Tibial nerve (tissue), 4 donors: ENCODE data around the gene OR10H4. TPM values are rescaled to one million over a fixed set of nuclear protein-coding genes. Genes with fewer than 3 reads are reported as not detected.
A peak's percentile ranks its signal among the peaks of the same experiment; 100 is the strongest.
"Not testable (repeated sequence)": the region's sequence is repeated elsewhere in the genome, so short reads cannot be mapped to it uniquely, and the experiment has no call there.

Experiments used
- DNase-seq, 2 donors: peaks; one replicate each; pipeline ENCODE4 v3.0.0-alpha.2; 2019; ENCODE audit warnings: low spot score in 2 of 2
- H3K27ac ChIP-seq, 4 donors: fragments of 200-600 bp; sonication (generic) in 3 of 4; one replicate each; pipeline ENCODE4 v1.5.1; 2017 to 2019; ENCODE audit warnings: mild to moderate bottlenecking in 1 of 4
- H3K27me3 ChIP-seq, 2 donors: fragments of 200-600 bp; sonication (generic) in 1 of 2; one replicate each; pipeline versions ENCODE4 v1.5.1 to v1.6.0; 2017 to 2019
- H3K36me3 ChIP-seq, 3 donors: fragments of 200-600 bp; sonication (generic); one replicate each; pipeline ENCODE4 v1.5.1; 2018 to 2019
- H3K4me1 ChIP-seq, 4 donors: fragments of 200-600 bp; sonication (generic) in 3 of 4; one replicate each; pipeline ENCODE4 v1.5.1; 2017 to 2019
- H3K4me3 ChIP-seq, 4 donors: fragments of 200-600 bp; sonication (generic) in 3 of 4; one replicate each; pipeline ENCODE4 v1.5.1; 2017 to 2019; ENCODE audit warnings: mild to moderate bottlenecking in 1 of 4, moderate library complexity in 1 of 4
- H3K9me3 ChIP-seq, 4 donors: fragments of 200-600 bp; sonication (generic) in 3 of 4; one replicate each; pipeline ENCODE4 v1.5.1; 2017 to 2019
- EP300 ChIP-seq, 2 donors: sonication (generic); formaldehyde crosslinking; IDR thresholded peaks; one replicate each; pipeline ENCODE4 v1.6.1; 2017; ENCODE audit warnings: antibody characterized with exemption in 2 of 2, mild to moderate bottlenecking in 1 of 2
- POLR2A ChIP-seq, 2 donors: fragments of 450-650 bp; IDR thresholded peaks; one replicate each; pipeline ENCODE4 v1.6.1; 2017; ENCODE audit warnings: antibody characterized with exemption in 2 of 2, mild to moderate bottlenecking in 2 of 2, moderate library complexity in 2 of 2
- WGBS, 2 donors: methylation state at CpG; one replicate each; pipeline ENCODE4 v1.1.5; 2018; 5-methylcytosine and 5-hydroxymethylcytosine counted together
- total RNA-seq, 4 donors: library from RNA; depleted of rRNA; stranded (reverse); fragments of >200 nt; gene quantifications; one replicate each; pipeline ENCODE4 v1.1.0, GENCODE V29; 2016
- TF ChIP-seq, protein P1 (sequence below), 5 experiments: fragments of 200-600 bp in 3 of 5; fragments of 450-650 bp in 2 of 5; sonication (generic) in 3 of 5; IDR thresholded peaks; one replicate each; pipeline ENCODE4 v1.5.1; 2016 to 2019; ENCODE audit warnings: antibody characterized with exemption in 5 of 5, mild to moderate bottlenecking in 3 of 5, moderate library complexity in 2 of 5

Gene OR10H4
- total RNA-seq, 4 donors from 2014 or later = not detected

DNA sequence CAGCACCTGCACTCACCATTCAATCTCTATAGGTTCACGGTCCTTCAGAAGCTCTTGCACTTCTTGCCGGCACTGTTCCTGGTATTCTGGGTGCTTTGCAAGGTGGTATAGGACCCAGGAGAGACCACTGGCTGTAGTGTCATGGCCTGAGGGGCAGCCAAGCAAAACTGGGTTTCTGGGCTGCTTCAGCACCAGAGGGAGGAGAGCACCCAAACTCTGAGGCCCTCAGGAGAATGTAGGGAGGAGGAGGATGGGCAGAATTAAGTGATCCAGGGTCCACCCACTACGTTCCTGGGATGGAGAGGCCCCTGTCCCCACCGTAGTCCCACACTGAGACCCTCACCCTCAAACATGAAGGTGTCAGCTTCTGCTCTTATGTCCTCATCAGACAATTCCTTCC lies 26.8 kb upstream of the OR10H4 start:
- Histone ChIP-seq H3K4me3 (no peak overlapping the region), H3K27ac (no peak overlapping the region), H3K4me1 (no peaks in the 10 kb centered on the region), H3K36me3 (peaks cover 0 to 21% (median 0%) of the 10 kb centered on the region in 3 donors), H3K9me3 (no peaks in the 10 kb centered on the region), H3K27me3 (no peaks in the 10 kb centered on the region)
- 42 to 70% methylated on average over 4 of the region's 4 CpGs for WGBS, 2 donors
- DNase-seq = no peak
- no peak for TF ChIP-seq POLR2A (IDR thresholded peaks at IDR 0.05)
- TF ChIP-seq EP300 (IDR thresholded peaks at IDR 0.05) = no peak
- TF ChIP-seq, protein P1, sequence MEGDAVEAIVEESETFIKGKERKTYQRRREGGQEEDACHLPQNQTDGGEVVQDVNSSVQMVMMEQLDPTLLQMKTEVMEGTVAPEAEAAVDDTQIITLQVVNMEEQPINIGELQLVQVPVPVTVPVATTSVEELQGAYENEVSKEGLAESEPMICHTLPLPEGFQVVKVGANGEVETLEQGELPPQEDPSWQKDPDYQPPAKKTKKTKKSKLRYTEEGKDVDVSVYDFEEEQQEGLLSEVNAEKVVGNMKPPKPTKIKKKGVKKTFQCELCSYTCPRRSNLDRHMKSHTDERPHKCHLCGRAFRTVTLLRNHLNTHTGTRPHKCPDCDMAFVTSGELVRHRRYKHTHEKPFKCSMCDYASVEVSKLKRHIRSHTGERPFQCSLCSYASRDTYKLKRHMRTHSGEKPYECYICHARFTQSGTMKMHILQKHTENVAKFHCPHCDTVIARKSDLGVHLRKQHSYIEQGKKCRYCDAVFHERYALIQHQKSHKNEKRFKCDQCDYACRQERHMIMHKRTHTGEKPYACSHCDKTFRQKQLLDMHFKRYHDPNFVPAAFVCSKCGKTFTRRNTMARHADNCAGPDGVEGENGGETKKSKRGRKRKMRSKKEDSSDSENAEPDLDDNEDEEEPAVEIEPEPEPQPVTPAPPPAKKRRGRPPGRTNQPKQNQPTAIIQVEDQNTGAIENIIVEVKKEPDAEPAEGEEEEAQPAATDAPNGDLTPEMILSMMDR (IDR thresholded peaks at IDR 0.05) = no peak

GRCh38 chr19:15923702-15924101 lies 25.1 kb upstream of the OR10H4 start:
- TF ChIP-seq, protein P1 (IDR thresholded peaks at IDR 0.05) = no peak
- TF ChIP-seq EP300 (IDR thresholded peaks at IDR 0.05) = no peak
- Histone ChIP-seq H3K27ac (no peak overlapping the region), H3K9me3 (no peaks in the 10 kb centered on the region), H3K4me1 (no peaks in the 10 kb centered on the region), H3K4me3 (no peak overlapping the region), H3K27me3 (no peaks in the 10 kb centered on the region), H3K36me3 (peaks cover 0 to 21% (median 0%) of the 10 kb centered on the region in 3 donors)
- 80 to 85% methylated on average over 8 of the region's 8 CpGs for WGBS, 2 donors
- no peak for DNase-seq

GRCh38 chr19:15926484-15926883 lies 22.3 kb upstream of the OR10H4 start:
- H3K27ac ChIP-seq = no peak overlapping the region
- no peak overlapping the region for H3K4me3 ChIP-seq
- no peaks in the 10 kb centered on the region for H3K9me3 ChIP-seq
- DNase-seq = no peak
- H3K4me1 ChIP-seq = no peaks in the 10 kb centered on the region
- TF ChIP-seq EP300 (IDR thresholded peaks at IDR 0.05) (no peak), POLR2A (IDR thresholded peaks at IDR 0.05) (no peak)
- TF ChIP-seq, protein P1 (IDR thresholded peaks at IDR 0.05) = no peak
- H3K27me3 ChIP-seq = peaks cover 0 to 9% of the 10 kb centered on the region in 2 donors
- 0% methylated on average over 1 of the region's 1 CpG for WGBS, 2 donors
- peaks cover 0 to 21% (median 0%) of the 10 kb centered on the region in 3 donors for H3K36me3 ChIP-seq

GRCh38 chr19:15928321-15928720 lies 20.5 kb upstream of the OR10H4 start:
- WGBS, 2 donors = 80 to 84% methylated on average over 3 of the region's 3 CpGs
- TF ChIP-seq, protein P1 (IDR thresholded peaks at IDR 0.05) = no peak
- TF ChIP-seq EP300 (IDR thresholded peaks at IDR 0.05) (no peak), POLR2A (IDR thresholded peaks at IDR 0.05) (no peak)
- no peak overlapping the region for H3K27ac ChIP-seq
- no peaks in the 10 kb centered on the region for H3K9me3 ChIP-seq
- DNase-seq = no peak
- no peaks in the 10 kb centered on the region for H3K4me1 ChIP-seq
- H3K27me3 ChIP-seq = peaks cover 0 to 9% of the 10 kb centered on the region in 2 donors
- no peak overlapping the region for H3K4me3 ChIP-seq
- peaks cover 0 to 16% (median 0%) of the 10 kb centered on the region in 3 donors for H3K36me3 ChIP-seq

- Histone ChIP-seq H3K27me3 (peaks cover 0 to 12% of the 10 kb centered on the region in 2 donors), H3K27ac (peak overlapping the region in 3 of 4 donors; percentile 32 to 87 (median 82)), H3K4me3 (peak overlapping the region in 1 of 4 donors; percentile 34), H3K4me1 (peaks cover 0 to 20% (median 0%) of the 10 kb centered on the region in 4 donors)
- 27 to 40% methylated on average over 12 of the region's 12 CpGs for WGBS, 2 donors
- not testable (repeated sequence) for DNase-seq, H3K9me3 ChIP-seq, H3K36me3 ChIP-seq
Observed at GRCh38 chr19:15933761-15934331, 15.0 kb upstream of the OR10H4 start.
